ENCODE measurements around the gene MED17. TPM values are rescaled to one million over a fixed set of nuclear protein-coding genes. Genes with fewer than 3 reads are reported as not detected.

Gene MED17
- polyA plus RNA-seq, 5 donors, result 40.6 to 52.1 (median 43.2) TPM

- DNase-seq, result no peak
Measured at GRCh38 chr11:93849201-93849600, 65.1 kb downstream of the MED17 start.

GRCh38 chr11:93849751-93850593, 65.9 kb downstream of the MED17 start:
- DNase-seq, result peak; percentile 12 to 18

- no peak for DNase-seq
Measured at GRCh38 chr11:93850594-93851018, 66.5 kb downstream of the MED17 start, which contains the start of gene VSTM5. VSTM5 (minus strand) TSS chr11:93850618; CDS start chr11:93850502, 116 bp downstream.

- DNase-seq, result no peak
Measured at GRCh38 chr11:93852242-93852641, 68.2 kb downstream of the MED17 start.

- DNase-seq, result no peak
Measured at GRCh38 chr11:93857413-93858120, 73.5 kb downstream of the MED17 start.

- no peak for DNase-seq
Measured at GRCh38 chr11:93858121-93858775, 74.2 kb downstream of the MED17 start.

GRCh38 chr11:93861808-93862207, 77.7 kb downstream of the MED17 start:
- peak in 1 of 2 donors; percentile 9 for DNase-seq

Other genes with a start within 250 kb of the MED17 start
- gene SMCO4, start 240.9 kb upstream of the MED17 start, polyA plus RNA-seq (ENCODE audit: insufficient read depth in 1 of 5, insufficient read length in 5 of 5, low replicate concordance in 1 of 5), result 10 to 100 TPM; 15.2 to 22.4 (median 15.8) TPM
- 10 to 100 TPM; 14.2 to 31.3 (median 28.4) TPM for gene CEP295, start 122.6 kb upstream of the MED17 start, polyA plus RNA-seq (ENCODE audit: insufficient read depth in 1 of 5, insufficient read length in 5 of 5, low replicate concordance in 1 of 5)
- gene TAF1D, start 42.8 kb upstream of the MED17 start, polyA plus RNA-seq (ENCODE audit: insufficient read depth in 1 of 5, insufficient read length in 5 of 5, low replicate concordance in 1 of 5), result 100 to 1,000 TPM; 131 to 243 (median 184) TPM
- gene C11orf54, start 42.6 kb upstream of the MED17 start, polyA plus RNA-seq (ENCODE audit: insufficient read depth in 1 of 5, insufficient read length in 5 of 5, low replicate concordance in 1 of 5), result 10 to 100 TPM; 51.1 to 82.0 (median 61.2) TPM
- gene VSTM5, start 66.3 kb downstream of the MED17 start, polyA plus RNA-seq (ENCODE audit: insufficient read depth in 1 of 5, insufficient read length in 5 of 5, low replicate concordance in 1 of 5), result 1 to 10 TPM in 1 of 5 donors, under 1 TPM in 4; 0.38 to 1.3 (median 0.76) TPM
- under 1 TPM in 3 of 5 donors, not detected in 2; 0.06 to 0.20 (median 0.19) TPM for gene HEPHL1, start 237.1 kb downstream of the MED17 start, polyA plus RNA-seq (ENCODE audit: insufficient read depth in 1 of 5, insufficient read length in 5 of 5, low replicate concordance in 1 of 5)

Measured in right lung (tissue), 5 donors.